ENCODE data around the gene KCNH8. TPM values are rescaled to one million over a fixed set of nuclear protein-coding genes. Genes with fewer than 3 reads are reported as not detected.

KCNH8 gene
- total RNA-seq, 1 experiment from 2014 or later = 0.12 TPM

DNA sequence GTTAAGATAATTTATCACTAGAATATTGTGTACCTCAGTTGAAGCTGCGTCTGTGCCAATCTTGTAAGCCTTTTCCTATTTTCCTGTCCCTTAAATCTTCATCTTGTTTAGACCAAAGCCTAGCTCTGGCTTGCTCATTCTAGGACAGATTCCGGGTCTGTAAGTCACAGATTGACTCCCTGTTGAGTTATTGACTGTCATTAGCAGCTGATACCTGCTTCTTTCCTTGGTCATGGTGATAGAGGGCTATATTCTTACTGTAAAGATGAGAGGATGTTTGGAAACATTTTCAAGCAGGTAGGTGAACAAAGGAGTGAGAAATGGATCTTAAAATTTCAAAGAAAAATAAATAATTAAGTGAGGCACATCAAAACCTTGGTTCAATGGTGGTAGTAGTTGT is 200.2 kb downstream of the KCNH8 start:
- DNase-seq (ENCODE audit: low read depth, low spot score) (no peak), ATAC-seq (no peak)
- TF ChIP-seq, protein P1, sequence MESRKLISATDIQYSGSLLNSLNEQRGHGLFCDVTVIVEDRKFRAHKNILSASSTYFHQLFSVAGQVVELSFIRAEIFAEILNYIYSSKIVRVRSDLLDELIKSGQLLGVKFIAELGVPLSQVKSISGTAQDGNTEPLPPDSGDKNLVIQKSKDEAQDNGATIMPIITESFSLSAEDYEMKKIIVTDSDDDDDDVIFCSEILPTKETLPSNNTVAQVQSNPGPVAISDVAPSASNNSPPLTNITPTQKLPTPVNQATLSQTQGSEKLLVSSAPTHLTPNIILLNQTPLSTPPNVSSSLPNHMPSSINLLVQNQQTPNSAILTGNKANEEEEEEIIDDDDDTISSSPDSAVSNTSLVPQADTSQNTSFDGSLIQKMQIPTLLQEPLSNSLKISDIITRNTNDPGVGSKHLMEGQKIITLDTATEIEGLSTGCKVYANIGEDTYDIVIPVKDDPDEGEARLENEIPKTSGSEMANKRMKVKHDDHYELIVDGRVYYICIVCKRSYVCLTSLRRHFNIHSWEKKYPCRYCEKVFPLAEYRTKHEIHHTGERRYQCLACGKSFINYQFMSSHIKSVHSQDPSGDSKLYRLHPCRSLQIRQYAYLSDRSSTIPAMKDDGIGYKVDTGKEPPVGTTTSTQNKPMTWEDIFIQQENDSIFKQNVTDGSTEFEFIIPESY (IDR thresholded peaks at IDR 0.05; ENCODE audit: extremely low read depth, insufficient replicate concordance, low read length) = no peak
- TF ChIP-seq SP1 (IDR thresholded peaks at IDR 0.05; ENCODE audit: low read depth) (no peak), TCF7L2 (IDR thresholded peaks at IDR 0.05; ENCODE audit: borderline replicate concordance, extremely low read depth, insufficient read depth, insufficient read length) (no peak), ZFX (IDR thresholded peaks at IDR 0.05) (no peak), SIN3A (IDR thresholded peaks at IDR 0.05; ENCODE audit: low read depth) (no peak), CBX3 (IDR thresholded peaks at IDR 0.05; ENCODE audit: low read depth) (no peak), EZH2 (IDR thresholded peaks at IDR 0.05) (no peak), RAD21 (IDR thresholded peaks at IDR 0.05; ENCODE audit: low read depth) (no peak), FOSL1 (IDR thresholded peaks at IDR 0.05; ENCODE audit: low read depth) (no peak), YY1 (IDR thresholded peaks at IDR 0.05; ENCODE audit: extremely low read depth, insufficient replicate concordance, low read depth, low read length) (no peak), JUND (IDR thresholded peaks at IDR 0.05) (no peak), CEBPB (IDR thresholded peaks at IDR 0.05; ENCODE audit: low read depth) (no peak), POLR2A (IDR thresholded peaks at IDR 0.05; ENCODE audit: borderline replicate concordance, extremely low read depth, insufficient read depth, insufficient read length) (no peak), EZH2phosphoT487 (IDR thresholded peaks at IDR 0.05; ENCODE audit: borderline replicate concordance) (no peak), EGR1 (IDR thresholded peaks at IDR 0.05; ENCODE audit: low read depth) (no peak)
- TF ChIP-seq, protein P2, sequence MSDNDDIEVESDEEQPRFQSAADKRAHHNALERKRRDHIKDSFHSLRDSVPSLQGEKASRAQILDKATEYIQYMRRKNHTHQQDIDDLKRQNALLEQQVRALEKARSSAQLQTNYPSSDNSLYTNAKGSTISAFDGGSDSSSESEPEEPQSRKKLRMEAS (IDR thresholded peaks at IDR 0.05) = no peak
- TF ChIP-seq, protein P3, sequence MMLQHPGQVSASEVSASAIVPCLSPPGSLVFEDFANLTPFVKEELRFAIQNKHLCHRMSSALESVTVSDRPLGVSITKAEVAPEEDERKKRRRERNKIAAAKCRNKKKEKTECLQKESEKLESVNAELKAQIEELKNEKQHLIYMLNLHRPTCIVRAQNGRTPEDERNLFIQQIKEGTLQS (IDR thresholded peaks at IDR 0.05) = no peak
- TF ChIP-seq, protein P4, sequence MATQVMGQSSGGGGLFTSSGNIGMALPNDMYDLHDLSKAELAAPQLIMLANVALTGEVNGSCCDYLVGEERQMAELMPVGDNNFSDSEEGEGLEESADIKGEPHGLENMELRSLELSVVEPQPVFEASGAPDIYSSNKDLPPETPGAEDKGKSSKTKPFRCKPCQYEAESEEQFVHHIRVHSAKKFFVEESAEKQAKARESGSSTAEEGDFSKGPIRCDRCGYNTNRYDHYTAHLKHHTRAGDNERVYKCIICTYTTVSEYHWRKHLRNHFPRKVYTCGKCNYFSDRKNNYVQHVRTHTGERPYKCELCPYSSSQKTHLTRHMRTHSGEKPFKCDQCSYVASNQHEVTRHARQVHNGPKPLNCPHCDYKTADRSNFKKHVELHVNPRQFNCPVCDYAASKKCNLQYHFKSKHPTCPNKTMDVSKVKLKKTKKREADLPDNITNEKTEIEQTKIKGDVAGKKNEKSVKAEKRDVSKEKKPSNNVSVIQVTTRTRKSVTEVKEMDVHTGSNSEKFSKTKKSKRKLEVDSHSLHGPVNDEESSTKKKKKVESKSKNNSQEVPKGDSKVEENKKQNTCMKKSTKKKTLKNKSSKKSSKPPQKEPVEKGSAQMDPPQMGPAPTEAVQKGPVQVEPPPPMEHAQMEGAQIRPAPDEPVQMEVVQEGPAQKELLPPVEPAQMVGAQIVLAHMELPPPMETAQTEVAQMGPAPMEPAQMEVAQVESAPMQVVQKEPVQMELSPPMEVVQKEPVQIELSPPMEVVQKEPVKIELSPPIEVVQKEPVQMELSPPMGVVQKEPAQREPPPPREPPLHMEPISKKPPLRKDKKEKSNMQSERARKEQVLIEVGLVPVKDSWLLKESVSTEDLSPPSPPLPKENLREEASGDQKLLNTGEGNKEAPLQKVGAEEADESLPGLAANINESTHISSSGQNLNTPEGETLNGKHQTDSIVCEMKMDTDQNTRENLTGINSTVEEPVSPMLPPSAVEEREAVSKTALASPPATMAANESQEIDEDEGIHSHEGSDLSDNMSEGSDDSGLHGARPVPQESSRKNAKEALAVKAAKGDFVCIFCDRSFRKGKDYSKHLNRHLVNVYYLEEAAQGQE (IDR thresholded peaks at IDR 0.05; ENCODE audit: low read depth) = no peak
- no peaks in the 10 kb centered on the region for H4K20me1 ChIP-seq (ENCODE audit: insufficient read depth)
- H3K4me2 ChIP-seq (ENCODE audit: low read length) = no peak overlapping the region
- no peaks in the 10 kb centered on the region for H3K27me3 ChIP-seq (ENCODE audit: insufficient read depth, low read length)
- no peak overlapping the region for H3K4me3 ChIP-seq (replicated peaks in 1 of 2; ENCODE audit: low read depth in 1 of 2, low read length in 2 of 2)
- no peaks in the 10 kb centered on the region for H3K9me2 ChIP-seq (ENCODE audit: insufficient read depth)
- intact Hi-C loops (cut with micrococcal nuclease) = no loop called here
- H3K4me1 ChIP-seq (ENCODE audit: control insufficient read depth in 1 of 2, insufficient read depth in 2 of 2, low read length in 2 of 2) = no peaks in the 10 kb centered on the region
- H3K79me2 ChIP-seq (ENCODE audit: insufficient read depth, low read length) = no peaks in the 10 kb centered on the region
- POLR2A ChIA-PET = interaction anchor here (0.6 kb wide), 1 partner anchor 521 kb away, joined by 3 read pairs; no protein-coding TSS in a partner anchor
- H3K9me3 ChIP-seq (ENCODE audit: control insufficient read depth in 1 of 2, insufficient read depth in 1 of 2, low read depth in 1 of 2, low read length in 2 of 2) = no peaks in the 10 kb centered on the region; a peak in 1 of 4 replicates
- CTCF ChIA-PET = interaction anchor here (0.8 to 1.6 kb wide), 2 partner anchors 8 to 518 kb away, joined by 4 to 31 read pairs; no protein-coding TSS in a partner anchor
- no peaks in the 10 kb centered on the region for H3K36me3 ChIP-seq (ENCODE audit: control insufficient read depth in 1 of 2, insufficient read depth in 2 of 2, low read length in 2 of 2)
- RAD21 ChIA-PET (ENCODE audit: low non-redundant PET in 1 of 2, low total read pairs in 2 of 2, uncharacterized antibody in 2 of 2, unreplicated experiment in 2 of 2) = interaction anchor here in 1 of 2 experiments (0.7 to 0.9 kb wide), 3 partner anchors 516 to 885 kb away, joined by 3 read pairs; no protein-coding TSS in a partner anchor
- H3K27ac ChIP-seq (ENCODE audit: low read depth, low read length) = no peak overlapping the region
- H2AFZ ChIP-seq (ENCODE audit: low read depth, low read length, poor library complexity, severe bottlenecking) = no peak overlapping the region
- BruUV-seq (replicated peaks) = no TSS peak
- H3K9ac ChIP-seq (ENCODE audit: low read length) = no peak overlapping the region

Measured in HCT116 (cell line).